Peyer's patch (tissue), 4 donors: ENCODE data around the gene LYPD6B. TPM values are rescaled to one million over a fixed set of nuclear protein-coding genes. Genes with fewer than 3 reads are reported as not detected.

Experiments used
- DNase-seq, 3 donors: peaks; one replicate each; pipeline ENCODE4 v3.0.0-alpha.2; 2017 to 2019
- H3K27ac ChIP-seq, 4 donors: fragments of 200-600 bp; sonication (generic); one replicate each; pipeline ENCODE4 v1.5.1; 2016 to 2019
- H3K27me3 ChIP-seq, 2 donors: fragments of 200-600 bp; sonication (generic); one replicate each; pipeline ENCODE4 v1.5.1; 2019
- H3K36me3 ChIP-seq, 3 donors: fragments of 200-600 bp; sonication (generic); one replicate each; pipeline ENCODE4 v1.5.1; 2016 to 2019
- H3K4me1 ChIP-seq, 4 donors: fragments of 200-600 bp; sonication (generic); one replicate each; pipeline ENCODE4 v1.5.1; 2016 to 2019
- H3K4me3 ChIP-seq, 4 donors: fragments of 200-600 bp; sonication (generic); 1 replicate in 3 of 4; 2 replicates in 1 of 4; pipeline ENCODE4 v1.5.1; 2016 to 2019; ENCODE audit warnings: mild to moderate bottlenecking in 1 of 4
- H3K9me3 ChIP-seq, 4 donors: fragments of 200-600 bp; sonication (generic); one replicate each; pipeline ENCODE4 v1.5.1; 2016 to 2019; ENCODE audit warnings: mild to moderate bottlenecking in 1 of 4
- POLR2A ChIP-seq, 2 donors: fragments of 450-650 bp; IDR thresholded peaks; one replicate each; pipeline ENCODE4 v1.5.1; 2017; ENCODE audit warnings: antibody characterized with exemption in 2 of 2, mild to moderate bottlenecking in 2 of 2, moderate library complexity in 2 of 2
- total RNA-seq, 4 donors: library from RNA; depleted of rRNA; stranded (reverse); fragments of >200 nt; gene quantifications; one replicate each; pipeline ENCODE4 v1.1.0, GENCODE V29; 2016
- TF ChIP-seq, protein P1 (sequence below), 6 experiments: fragments of 450-650 bp in 4 of 6; fragments of 200-600 bp in 2 of 6; sonication (generic) in 1 of 6; IDR thresholded peaks; one replicate each; pipeline ENCODE4 v1.5.1; 2017 to 2019; ENCODE audit warnings: antibody characterized with exemption in 6 of 6, mild to moderate bottlenecking in 3 of 6, moderate library complexity in 1 of 6

Gene LYPD6B
- total RNA-seq, 4 donors from 2014 or later: 2.0 to 4.4 (median 3.7) TPM; not detected in 1

GRCh38 chr2:149036507-149037293 is 1.8 kb upstream of the LYPD6B start:
- no peaks in the 10 kb centered on the region for H3K27me3 ChIP-seq
- no peaks in the 10 kb centered on the region for H3K36me3 ChIP-seq
- DNase-seq: no peak
- H3K27ac ChIP-seq: no peak overlapping the region
- TF ChIP-seq, protein P1, sequence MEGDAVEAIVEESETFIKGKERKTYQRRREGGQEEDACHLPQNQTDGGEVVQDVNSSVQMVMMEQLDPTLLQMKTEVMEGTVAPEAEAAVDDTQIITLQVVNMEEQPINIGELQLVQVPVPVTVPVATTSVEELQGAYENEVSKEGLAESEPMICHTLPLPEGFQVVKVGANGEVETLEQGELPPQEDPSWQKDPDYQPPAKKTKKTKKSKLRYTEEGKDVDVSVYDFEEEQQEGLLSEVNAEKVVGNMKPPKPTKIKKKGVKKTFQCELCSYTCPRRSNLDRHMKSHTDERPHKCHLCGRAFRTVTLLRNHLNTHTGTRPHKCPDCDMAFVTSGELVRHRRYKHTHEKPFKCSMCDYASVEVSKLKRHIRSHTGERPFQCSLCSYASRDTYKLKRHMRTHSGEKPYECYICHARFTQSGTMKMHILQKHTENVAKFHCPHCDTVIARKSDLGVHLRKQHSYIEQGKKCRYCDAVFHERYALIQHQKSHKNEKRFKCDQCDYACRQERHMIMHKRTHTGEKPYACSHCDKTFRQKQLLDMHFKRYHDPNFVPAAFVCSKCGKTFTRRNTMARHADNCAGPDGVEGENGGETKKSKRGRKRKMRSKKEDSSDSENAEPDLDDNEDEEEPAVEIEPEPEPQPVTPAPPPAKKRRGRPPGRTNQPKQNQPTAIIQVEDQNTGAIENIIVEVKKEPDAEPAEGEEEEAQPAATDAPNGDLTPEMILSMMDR (IDR thresholded peaks at IDR 0.05): no peak
- no peak for TF ChIP-seq POLR2A (IDR thresholded peaks at IDR 0.05)
- H3K9me3 ChIP-seq: no peaks in the 10 kb centered on the region
- H3K4me1 ChIP-seq: peaks cover 0 to 6% (median 0%) of the 10 kb centered on the region in 4 donors
- no peak overlapping the region for H3K4me3 ChIP-seq

DNA sequence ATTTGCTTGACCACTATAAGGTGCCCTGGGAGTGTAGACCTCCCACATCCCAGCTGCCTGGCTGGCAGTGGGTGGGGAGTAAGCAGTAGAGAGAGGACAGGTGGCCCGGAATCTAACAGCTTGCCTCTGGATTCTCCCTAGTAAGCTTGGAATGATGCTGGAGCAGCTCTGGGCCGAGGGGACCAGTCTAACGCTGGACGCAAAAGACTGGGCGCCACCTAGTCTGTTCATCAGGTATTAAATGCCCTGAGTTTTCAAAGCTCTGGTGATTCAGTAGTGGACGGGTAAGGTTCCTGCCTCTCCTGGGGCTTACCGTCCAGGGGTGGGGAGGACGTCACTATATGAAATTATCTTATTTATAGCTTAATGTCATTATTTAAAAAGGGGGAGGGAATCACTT is 648 bp upstream of the LYPD6B start:
- H3K9me3 ChIP-seq: no peaks in the 10 kb centered on the region
- TF ChIP-seq, protein P1 (IDR thresholded peaks at IDR 0.05): peak in 1 of 6 experiments; percentile 15
- no peak for TF ChIP-seq POLR2A (IDR thresholded peaks at IDR 0.05)
- no peak overlapping the region for H3K27ac ChIP-seq
- peaks cover 0 to 6% (median 0%) of the 10 kb centered on the region in 4 donors for H3K4me1 ChIP-seq
- H3K36me3 ChIP-seq: no peaks in the 10 kb centered on the region
- DNase-seq: no peak
- H3K4me3 ChIP-seq: peak overlapping the region in 1 of 4 donors; percentile 61
- H3K27me3 ChIP-seq: no peaks in the 10 kb centered on the region

DNA sequence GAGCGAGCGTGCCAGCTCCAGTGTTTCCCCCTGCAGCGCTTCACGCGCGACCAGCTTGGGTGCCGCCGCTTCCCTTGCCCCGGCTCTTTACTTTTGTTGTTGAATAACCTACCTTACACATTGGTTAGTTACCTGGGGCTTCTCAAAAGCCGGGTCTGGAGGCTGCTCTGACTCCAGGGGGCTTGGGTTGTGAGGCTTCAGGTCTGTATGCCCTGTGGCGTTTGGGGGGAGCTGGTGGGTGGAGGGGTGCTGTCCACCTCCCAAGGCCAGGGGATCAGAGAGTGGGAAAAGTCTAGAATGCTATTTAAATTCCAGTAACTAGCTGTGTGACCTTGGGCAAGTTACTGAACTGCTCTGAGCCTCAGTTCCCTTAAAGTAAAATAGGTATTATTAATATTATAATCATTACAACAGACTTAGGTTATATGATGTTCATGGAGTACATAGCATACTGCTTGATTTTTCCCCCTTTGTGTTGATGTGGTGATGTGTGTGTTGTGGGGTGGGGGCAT is 770 bp downstream of the LYPD6B start:
- Histone ChIP-seq H3K4me1 (peaks cover 0 to 6% (median 0%) of the 10 kb centered on the region in 4 donors), H3K27ac (no peak overlapping the region), H3K9me3 (no peaks in the 10 kb centered on the region), H3K4me3 (peak overlapping the region; percentile 22 to 61 (median 45)), H3K27me3 (no peaks in the 10 kb centered on the region), H3K36me3 (no peaks in the 10 kb centered on the region)
- TF ChIP-seq, protein P1 (IDR thresholded peaks at IDR 0.05): no peak
- TF ChIP-seq POLR2A (IDR thresholded peaks at IDR 0.05): no peak
- no peak for DNase-seq

GRCh38 chr2:149040451-149040850 is 2.0 kb downstream of the LYPD6B start:
- peak in 1 of 3 donors; percentile 65 for DNase-seq
- Histone ChIP-seq H3K36me3 (no peaks in the 10 kb centered on the region), H3K27me3 (no peaks in the 10 kb centered on the region), H3K4me3 (no peak overlapping the region), H3K27ac (no peak overlapping the region), H3K4me1 (peaks cover 0 to 6% (median 0%) of the 10 kb centered on the region in 4 donors), H3K9me3 (no peaks in the 10 kb centered on the region)
- no peak for TF ChIP-seq POLR2A (IDR thresholded peaks at IDR 0.05)
- TF ChIP-seq, protein P1 (IDR thresholded peaks at IDR 0.05): peak in 3 of 6 experiments; percentile 38 to 44 (median 40)

DNA sequence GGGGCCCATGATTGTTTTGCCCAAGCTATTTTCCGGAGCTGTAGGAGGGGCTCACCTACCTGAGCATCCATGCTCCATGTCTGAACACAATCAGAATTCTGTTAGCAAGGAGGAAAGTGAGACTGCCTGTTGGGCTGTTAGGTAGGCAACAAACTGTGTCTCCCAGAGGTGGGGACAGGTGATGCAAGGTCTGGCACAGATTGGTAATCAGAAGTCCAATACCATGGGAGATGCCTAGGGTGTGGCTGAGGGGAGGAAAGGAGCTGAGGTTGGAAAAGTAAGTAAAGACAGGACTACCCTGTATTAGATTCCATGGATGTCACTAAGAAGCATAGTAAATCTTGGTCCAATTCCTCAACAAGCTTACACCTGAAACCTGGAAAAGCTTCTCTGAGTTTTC is 3.0 kb downstream of the LYPD6B start:
- H3K4me3 ChIP-seq: no peak overlapping the region
- no peaks in the 10 kb centered on the region for H3K9me3 ChIP-seq
- TF ChIP-seq, protein P1 (IDR thresholded peaks at IDR 0.05): no peak
- TF ChIP-seq POLR2A (IDR thresholded peaks at IDR 0.05): no peak
- H3K4me1 ChIP-seq: peaks cover 0 to 6% (median 0%) of the 10 kb centered on the region in 4 donors
- H3K27ac ChIP-seq: no peak overlapping the region
- H3K27me3 ChIP-seq: no peaks in the 10 kb centered on the region
- no peak for DNase-seq
- H3K36me3 ChIP-seq: no peaks in the 10 kb centered on the region
